Chondrocyte (in vitro differentiated cells): ENCODE measurements around the gene BLOC1S2. TPM values are rescaled to one million over a fixed set of nuclear protein-coding genes. Genes with fewer than 3 reads are reported as not detected.

Experiments
- DNase-seq: peaks from one replicate; pipeline ENCODE4 v3.0.0; 2021; ENCODE audit warnings: mixed read lengths, low spot score
- H3K27ac Mint-ChIP-seq: one replicate; pipeline ENCODE4 v1.8.0; 2021; ENCODE audit warnings: mild to moderate bottlenecking, moderate library complexity, mixed read lengths; ENCODE audit not compliant: unreplicated experiment
- H3K27me3 Mint-ChIP-seq: 2 replicates; pipeline ENCODE4 v1.8.0; 2021; ENCODE audit warnings: low read depth, mixed read lengths
- H3K36me3 Mint-ChIP-seq: 2 replicates; pipeline ENCODE4 v1.8.0; 2021; ENCODE audit warnings: low read depth, mixed read lengths
- H3K4me1 Mint-ChIP-seq: 2 replicates; pipeline ENCODE4 v1.8.0; 2021; ENCODE audit warnings: low read depth, mild to moderate bottlenecking, mixed read lengths
- H3K4me3 Mint-ChIP-seq: one replicate; pipeline ENCODE4 v1.8.0; 2021; ENCODE audit warnings: mild to moderate bottlenecking, moderate library complexity, mixed read lengths; ENCODE audit not compliant: unreplicated experiment
- H3K9me3 Mint-ChIP-seq: 2 replicates; pipeline ENCODE4 v1.8.0; 2021; ENCODE audit warnings: low read depth, mixed read lengths
- CTCF ChIP-seq: fragments of 200-600 bp; sonication (generic); IDR thresholded peaks from 2 replicates; pipeline ENCODE4 v1.5.0; 2021; ENCODE audit warnings: antibody characterized with exemption, mild to moderate bottlenecking, moderate library complexity
- total RNA-seq: library from RNA; stranded (reverse); gene quantifications from 3 replicates; pipeline ENCODE4 v1.2.1, GENCODE V29; 2021

Gene BLOC1S2
- total RNA-seq, 1 donor from 2014 or later = 25.9 TPM

GRCh38 chr10:100328198-100328597 lies 41.7 kb upstream of the BLOC1S2 start:
- Mint-ChIP-seq H3K9me3 (no peaks in the 10 kb centered on the region), H3K27me3 (peaks cover 80% of the 10 kb centered on the region), H3K4me3 (no peak overlapping the region), H3K27ac (no peak overlapping the region), H3K4me1 (no peaks in the 10 kb centered on the region), H3K36me3 (no peaks in the 10 kb centered on the region)
- no peak for DNase-seq
- no peak for TF ChIP-seq CTCF

- Mint-ChIP-seq H3K36me3 (no peaks in the 10 kb centered on the region), H3K27me3 (peaks cover 77% of the 10 kb centered on the region), H3K9me3 (no peaks in the 10 kb centered on the region), H3K4me3 (no peak overlapping the region), H3K4me1 (no peaks in the 10 kb centered on the region), H3K27ac (no peak overlapping the region)
- DNase-seq = no peak
- no peak for TF ChIP-seq CTCF
Measured at GRCh38 chr10:100327718-100328009, 41.2 kb upstream of the BLOC1S2 start.

GRCh38 chr10:100327007-100327717 lies 40.7 kb upstream of the BLOC1S2 start:
- TF ChIP-seq CTCF = no peak
- DNase-seq = no peak
- Mint-ChIP-seq H3K9me3 (no peaks in the 10 kb centered on the region), H3K36me3 (no peaks in the 10 kb centered on the region), H3K4me1 (no peaks in the 10 kb centered on the region), H3K27ac (no peak overlapping the region), H3K27me3 (peaks cover 77% of the 10 kb centered on the region), H3K4me3 (no peak overlapping the region)

GRCh38 chr10:100325158-100325557 lies 38.7 kb upstream of the BLOC1S2 start:
- Mint-ChIP-seq H3K4me1 (no peaks in the 10 kb centered on the region), H3K36me3 (no peaks in the 10 kb centered on the region), H3K9me3 (no peaks in the 10 kb centered on the region), H3K27ac (no peak overlapping the region), H3K4me3 (no peak overlapping the region), H3K27me3 (peaks cover 60% of the 10 kb centered on the region)
- no peak for TF ChIP-seq CTCF
- no peak for DNase-seq

GRCh38 chr10:100319707-100320402 lies 33.4 kb upstream of the BLOC1S2 start:
- Mint-ChIP-seq H3K4me3 (no peak overlapping the region), H3K36me3 (no peaks in the 10 kb centered on the region), H3K27me3 (peaks cover 28% of the 10 kb centered on the region), H3K4me1 (peaks cover 4% of the 10 kb centered on the region), H3K27ac (no peak overlapping the region), H3K9me3 (no peaks in the 10 kb centered on the region)
- DNase-seq = no peak
- no peak for TF ChIP-seq CTCF
